HepG2 (cell line): ENCODE data around the gene FAM228B. TPM values are rescaled to one million over a fixed set of nuclear protein-coding genes. Genes with fewer than 3 reads are reported as not detected.

Source experiments
- HHEX ChIP-seq: IDR thresholded peaks from 2 replicates; pipeline ENCODE4 v1.6.1; 2016; ENCODE audit warnings: control low read depth
- HOXA3 ChIP-seq: sonication (generic); formaldehyde crosslinking; IDR thresholded peaks from 2 replicates; pipeline ENCODE4 v1.5.0; 2020; ENCODE audit warnings: missing genetic modification reagents
- IRX3 ChIP-seq: sonication (generic); formaldehyde crosslinking; IDR thresholded peaks from 2 replicates; pipeline ENCODE4 v1.8.1; 2023; ENCODE audit warnings: mild to moderate bottlenecking, low read depth, missing genetic modification reagents, borderline replicate concordance
- KDM3A ChIP-seq: IDR thresholded peaks from 2 replicates; pipeline ENCODE4 v1.6.1; 2018; ENCODE audit warnings: low read depth, missing compliant biosample characterization
- NRL ChIP-seq: sonication (generic); formaldehyde crosslinking; IDR thresholded peaks from 2 replicates; pipeline ENCODE4 v1.5.0; 2020; ENCODE audit warnings: missing genetic modification reagents, mild to moderate bottlenecking, moderate library complexity, borderline replicate concordance
- SAFB2 ChIP-seq: sonication (generic); formaldehyde crosslinking; IDR thresholded peaks from 2 replicates; pipeline ENCODE4 v1.5.1; 2020; ENCODE audit warnings: missing genetic modification reagents, low read depth, mild to moderate bottlenecking, borderline replicate concordance
- SNAPC2 ChIP-seq: sonication (generic); formaldehyde crosslinking; IDR thresholded peaks from 2 replicates; pipeline ENCODE4 v1.8.1; 2022; ENCODE audit warnings: mild to moderate bottlenecking, missing genetic modification reagents
- SP1 ChIP-seq, 2 experiments: fragments of 450-650 bp in 1 of 2; sonication (generic) in 1 of 2; formaldehyde crosslinking in 1 of 2; IDR thresholded peaks; 2 replicates each; pipeline versions ENCODE4 v1.4.0 to v1.6.1; 2016 to 2020; ENCODE audit warnings: missing genetic modification reagents in 1 of 2
- TOPORS ChIP-seq: sonication (generic); formaldehyde crosslinking; IDR thresholded peaks from 2 replicates; pipeline ENCODE4 v1.8.0; 2023; ENCODE audit warnings: mild to moderate bottlenecking, missing genetic modification reagents
- ZNF160 ChIP-seq: sonication (generic); formaldehyde crosslinking; IDR thresholded peaks from 2 replicates; pipeline ENCODE4 v1.8.0; 2022; ENCODE audit warnings: mild to moderate bottlenecking, inconsistent platforms, missing genetic modification reagents
- ZNF333 ChIP-seq: sonication (generic); formaldehyde crosslinking; IDR thresholded peaks from 2 replicates; pipeline ENCODE4 v1.4.0; 2020; ENCODE audit warnings: mild to moderate bottlenecking, missing genetic modification reagents, borderline replicate concordance
- ZNF558 ChIP-seq: sonication (generic); formaldehyde crosslinking; IDR thresholded peaks from 2 replicates; pipeline ENCODE4 v1.9.0; 2022; ENCODE audit warnings: mild to moderate bottlenecking, missing genetic modification reagents, borderline replicate concordance
- ZNF562 ChIP-seq: sonication (generic); formaldehyde crosslinking; IDR thresholded peaks from 2 replicates; pipeline ENCODE4 v1.8.0; 2022; ENCODE audit warnings: missing genetic modification reagents, borderline replicate concordance
- ZNF564 ChIP-seq: sonication (generic); formaldehyde crosslinking; IDR thresholded peaks from 2 replicates; pipeline ENCODE4 v1.8.1; 2023; ENCODE audit warnings: mild to moderate bottlenecking, missing genetic modification reagents
- ZNF629 ChIP-seq: sonication (generic); formaldehyde crosslinking; conservative IDR thresholded peaks from 2 replicates; pipeline ENCODE4 v1.5.0; 2020; ENCODE audit warnings: missing genetic modification reagents
- ZNF772 ChIP-seq: sonication (generic); formaldehyde crosslinking; IDR thresholded peaks from 2 replicates; pipeline ENCODE4 v1.5.0; 2020; ENCODE audit warnings: mild to moderate bottlenecking, missing genetic modification reagents
- ZNF775 ChIP-seq: sonication (generic); formaldehyde crosslinking; IDR thresholded peaks from 2 replicates; pipeline ENCODE4 v1.4.0; 2020; ENCODE audit warnings: missing genetic modification reagents, mild to moderate bottlenecking, moderate library complexity, borderline replicate concordance
- ZNF792 ChIP-seq: IDR thresholded peaks from 2 replicates; pipeline ENCODE4 v1.6.1; 2016
- polyA plus RNA-seq, 8 experiments: library from polyadenylated mRNA; depleted of rRNA in 3 of 8; stranded (reverse) in 7 of 8; unstranded in 1 of 8; fragments of >200 nt; fragmentation: Illumina TruSeq in 4 of 8; extraction: Trizol in 4 of 8; gene quantifications; 2 replicates each; pipeline versions ENCODE4 v1.2.1 to v1.2.3, GENCODE V29; 2011 to 2016; ENCODE audit warnings: low read depth in 4 of 8, missing spikeins in 1 of 8, mixed read lengths in 1 of 8; ENCODE audit not compliant: insufficient read depth in 1 of 8
- total RNA-seq, 5 experiments: library from RNA; depleted of rRNA; stranded (reverse); fragments of >200 nt; fragmentation: Illumina TruSeq; extraction: Trizol; gene quantifications; 2 replicates each; pipeline ENCODE4 v1.2.3, GENCODE V29; 2016; ENCODE audit warnings: low read depth in 1 of 5
- TF ChIP-seq, protein P1 (sequence below): sonication (generic); formaldehyde crosslinking; IDR thresholded peaks from 2 replicates; pipeline ENCODE4 v1.5.0; 2020; ENCODE audit warnings: mild to moderate bottlenecking, missing genetic modification reagents, borderline replicate concordance
- TF ChIP-seq, protein P2 (sequence below): sonication (generic); formaldehyde crosslinking; IDR thresholded peaks from 2 replicates; pipeline ENCODE4 v1.4.0; 2020; ENCODE audit warnings: low read depth, mild to moderate bottlenecking, missing genetic modification reagents
- TF ChIP-seq, protein P3 (sequence below): sonication (generic); formaldehyde crosslinking; conservative IDR thresholded peaks from 2 replicates; pipeline ENCODE4 v1.4.0; 2020; ENCODE audit warnings: missing genetic modification reagents

Gene FAM228B
- total and polyA plus RNA-seq, 2 of the 13 experiments (the other 11 are each of a cell fraction or from before 2014, with no cell fraction given): 0.79 to 1.1 TPM

DNA sequence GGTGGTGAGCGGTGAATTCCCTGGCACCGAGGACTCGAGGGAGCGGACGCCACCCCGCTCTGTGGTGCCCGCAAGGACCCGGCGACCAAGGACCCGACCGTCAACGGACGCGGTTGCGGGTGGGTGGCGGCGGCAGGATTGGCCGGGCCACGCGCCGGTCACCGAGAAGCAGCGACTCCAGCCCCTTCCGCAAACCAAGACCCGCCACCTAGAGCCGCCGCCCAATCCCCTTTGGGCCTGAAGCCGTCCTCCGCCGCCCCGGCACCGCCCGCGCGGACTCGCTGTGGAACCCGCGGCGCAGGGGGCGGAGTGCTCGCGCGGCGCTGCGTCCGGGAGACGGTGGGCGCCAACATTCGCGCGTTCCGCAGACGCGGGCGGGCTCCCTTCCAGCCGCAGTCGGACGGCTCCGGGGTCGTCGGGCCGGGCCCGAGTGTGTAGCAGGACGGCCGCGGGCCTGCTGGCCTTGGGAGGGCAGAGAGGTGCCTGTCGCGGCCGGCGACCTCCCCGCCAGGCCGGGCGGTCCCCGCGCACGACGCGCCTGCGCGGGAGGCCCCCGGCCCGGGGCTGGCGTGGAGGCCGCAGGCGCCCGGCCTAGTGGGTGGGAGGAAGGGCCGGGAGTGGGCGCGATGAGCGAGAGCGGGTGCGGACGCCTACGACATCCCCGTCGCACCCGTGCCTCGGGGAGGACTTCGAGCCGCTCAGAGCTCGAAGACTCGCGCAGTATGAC lies at the start of gene FAM228B, which contains the start of gene PFN4 (continued):
- TF ChIP-seq KDM3A (peak; percentile 63; the same call in 1 of the 2 replicates), SAFB2 (peak; percentile 86; the same call in 1 of the 2 replicates), ZNF333 (CRISPR knock-in tag) (peak; percentile 83), ZNF775 (no peak), NRL (CRISPR knock-in tag) (peak; percentile 9; the same call in 1 of the 2 replicates), HHEX (CRISPR knock-in tag) (no peak), ZNF558 (CRISPR knock-in tag) (peak; percentile 70; the same call in 1 of the 2 replicates), HOXA3 (CRISPR knock-in tag) (peak; percentile 75), ZNF629 (0 out of 2 replicates have a peak, but pooled peaks have one; percentile 11), ZNF564 (peak; percentile 90; the same call in 1 of the 2 replicates), IRX3 (CRISPR knock-in tag) (peak; percentile 60; the same call in 1 of the 2 replicates), ZNF792 (peak; percentile 73; the same call in 1 of the 2 replicates), ZNF160 (CRISPR knock-in tag) (peak; percentile 12; the same call in 1 of the 2 replicates), TOPORS (CRISPR knock-in tag) (peak; percentile 81; the same call in 1 of the 2 replicates), ZNF562 (CRISPR knock-in tag) (peak; percentile 11; the same call in 1 of the 2 replicates), SP1 (IDR thresholded peaks at IDR 0.05) (no peak), SP1 (CRISPR knock-in tag; IDR thresholded peaks at IDR 0.05) (no peak), SNAPC2 (CRISPR knock-in tag) (peak; percentile 79; the same call in 1 of the 2 replicates), ZNF772 (CRISPR knock-in tag) (peak; percentile 91)
- TF ChIP-seq, protein P1, sequence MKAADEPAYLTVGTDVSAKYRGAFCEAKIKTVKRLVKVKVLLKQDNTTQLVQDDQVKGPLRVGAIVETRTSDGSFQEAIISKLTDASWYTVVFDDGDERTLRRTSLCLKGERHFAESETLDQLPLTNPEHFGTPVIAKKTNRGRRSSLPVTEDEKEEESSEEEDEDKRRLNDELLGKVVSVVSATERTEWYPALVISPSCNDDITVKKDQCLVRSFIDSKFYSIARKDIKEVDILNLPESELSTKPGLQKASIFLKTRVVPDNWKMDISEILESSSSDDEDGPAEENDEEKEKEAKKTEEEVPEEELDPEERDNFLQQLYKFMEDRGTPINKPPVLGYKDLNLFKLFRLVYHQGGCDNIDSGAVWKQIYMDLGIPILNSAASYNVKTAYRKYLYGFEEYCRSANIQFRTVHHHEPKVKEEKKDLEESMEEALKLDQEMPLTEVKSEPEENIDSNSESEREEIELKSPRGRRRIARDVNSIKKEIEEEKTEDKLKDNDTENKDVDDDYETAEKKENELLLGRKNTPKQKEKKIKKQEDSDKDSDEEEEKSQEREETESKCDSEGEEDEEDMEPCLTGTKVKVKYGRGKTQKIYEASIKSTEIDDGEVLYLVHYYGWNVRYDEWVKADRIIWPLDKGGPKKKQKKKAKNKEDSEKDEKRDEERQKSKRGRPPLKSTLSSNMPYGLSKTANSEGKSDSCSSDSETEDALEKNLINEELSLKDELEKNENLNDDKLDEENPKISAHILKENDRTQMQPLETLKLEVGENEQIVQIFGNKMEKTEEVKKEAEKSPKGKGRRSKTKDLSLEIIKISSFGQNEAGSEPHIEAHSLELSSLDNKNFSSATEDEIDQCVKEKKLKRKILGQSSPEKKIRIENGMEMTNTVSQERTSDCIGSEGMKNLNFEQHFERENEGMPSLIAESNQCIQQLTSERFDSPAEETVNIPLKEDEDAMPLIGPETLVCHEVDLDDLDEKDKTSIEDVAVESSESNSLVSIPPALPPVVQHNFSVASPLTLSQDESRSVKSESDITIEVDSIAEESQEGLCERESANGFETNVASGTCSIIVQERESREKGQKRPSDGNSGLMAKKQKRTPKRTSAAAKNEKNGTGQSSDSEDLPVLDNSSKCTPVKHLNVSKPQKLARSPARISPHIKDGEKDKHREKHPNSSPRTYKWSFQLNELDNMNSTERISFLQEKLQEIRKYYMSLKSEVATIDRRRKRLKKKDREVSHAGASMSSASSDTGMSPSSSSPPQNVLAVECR (CRISPR knock-in tag): peak; percentile 84; the same call in 1 of the 2 replicates
- TF ChIP-seq, protein P2, sequence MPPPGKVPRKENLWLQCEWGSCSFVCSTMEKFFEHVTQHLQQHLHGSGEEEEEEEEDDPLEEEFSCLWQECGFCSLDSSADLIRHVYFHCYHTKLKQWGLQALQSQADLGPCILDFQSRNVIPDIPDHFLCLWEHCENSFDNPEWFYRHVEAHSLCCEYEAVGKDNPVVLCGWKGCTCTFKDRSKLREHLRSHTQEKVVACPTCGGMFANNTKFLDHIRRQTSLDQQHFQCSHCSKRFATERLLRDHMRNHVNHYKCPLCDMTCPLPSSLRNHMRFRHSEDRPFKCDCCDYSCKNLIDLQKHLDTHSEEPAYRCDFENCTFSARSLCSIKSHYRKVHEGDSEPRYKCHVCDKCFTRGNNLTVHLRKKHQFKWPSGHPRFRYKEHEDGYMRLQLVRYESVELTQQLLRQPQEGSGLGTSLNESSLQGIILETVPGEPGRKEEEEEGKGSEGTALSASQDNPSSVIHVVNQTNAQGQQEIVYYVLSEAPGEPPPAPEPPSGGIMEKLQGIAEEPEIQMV: peak; percentile 94
- TF ChIP-seq, protein P3, sequence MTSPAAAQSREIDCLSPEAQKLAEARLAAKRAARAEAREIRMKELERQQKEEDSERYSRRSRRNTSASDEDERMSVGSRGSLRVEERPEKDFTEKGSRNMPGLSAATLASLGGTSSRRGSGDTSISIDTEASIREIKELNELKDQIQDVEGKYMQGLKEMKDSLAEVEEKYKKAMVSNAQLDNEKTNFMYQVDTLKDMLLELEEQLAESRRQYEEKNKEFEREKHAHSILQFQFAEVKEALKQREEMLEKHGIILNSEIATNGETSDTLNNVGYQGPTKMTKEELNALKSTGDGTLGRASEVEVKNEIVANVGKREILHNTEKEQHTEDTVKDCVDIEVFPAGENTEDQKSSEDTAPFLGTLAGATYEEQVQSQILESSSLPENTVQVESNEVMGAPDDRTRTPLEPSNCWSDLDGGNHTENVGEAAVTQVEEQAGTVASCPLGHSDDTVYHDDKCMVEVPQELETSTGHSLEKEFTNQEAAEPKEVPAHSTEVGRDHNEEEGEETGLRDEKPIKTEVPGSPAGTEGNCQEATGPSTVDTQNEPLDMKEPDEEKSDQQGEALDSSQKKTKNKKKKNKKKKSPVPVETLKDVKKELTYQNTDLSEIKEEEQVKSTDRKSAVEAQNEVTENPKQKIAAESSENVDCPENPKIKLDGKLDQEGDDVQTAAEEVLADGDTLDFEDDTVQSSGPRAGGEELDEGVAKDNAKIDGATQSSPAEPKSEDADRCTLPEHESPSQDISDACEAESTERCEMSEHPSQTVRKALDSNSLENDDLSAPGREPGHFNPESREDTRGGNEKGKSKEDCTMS (CRISPR knock-in tag): no peak
